Left renal pelvis (tissue), 4 donors: ENCODE results near the gene PRDM5. TPM values are rescaled to one million over a fixed set of nuclear protein-coding genes. Genes with fewer than 3 reads are reported as not detected.
"Not testable (repeated sequence)": the region's sequence is repeated elsewhere in the genome, so short reads cannot be mapped to it uniquely, and the experiment has no call there.

Experiments
- DNase-seq, 4 donors: peaks; one replicate each; pipeline ENCODE4 v3.0.0-alpha.2; 2013; ENCODE audit warnings: low read depth in 4 of 4, low spot score in 3 of 4
- polyA plus RNA-seq, 4 donors: library from polyadenylated mRNA; unstranded; fragments of 120-200 nt; gene quantifications; one replicate each; pipeline ENCODE4 v1.2.1, GENCODE V29; 2013; ENCODE audit not compliant: insufficient read length in 4 of 4

Gene PRDM5
- polyA plus RNA-seq, 4 donors: 14.5 to 38.4 (median 18.4) TPM

- peak; percentile 36 to 57 (median 45) for DNase-seq
These were observed 157.3 kb downstream of the PRDM5 start for GRCh38 chr4:120765260-120765680.

GRCh38 chr4:120763650-120764049 is 158.9 kb downstream of the PRDM5 start:
- DNase-seq: no peak

- no peak for DNase-seq
These were observed 161.5 kb downstream of the PRDM5 start for GRCh38 chr4:120761070-120761469.

- no peak for DNase-seq
These were observed 162.5 kb downstream of the PRDM5 start for GRCh38 chr4:120760047-120760446.

DNA sequence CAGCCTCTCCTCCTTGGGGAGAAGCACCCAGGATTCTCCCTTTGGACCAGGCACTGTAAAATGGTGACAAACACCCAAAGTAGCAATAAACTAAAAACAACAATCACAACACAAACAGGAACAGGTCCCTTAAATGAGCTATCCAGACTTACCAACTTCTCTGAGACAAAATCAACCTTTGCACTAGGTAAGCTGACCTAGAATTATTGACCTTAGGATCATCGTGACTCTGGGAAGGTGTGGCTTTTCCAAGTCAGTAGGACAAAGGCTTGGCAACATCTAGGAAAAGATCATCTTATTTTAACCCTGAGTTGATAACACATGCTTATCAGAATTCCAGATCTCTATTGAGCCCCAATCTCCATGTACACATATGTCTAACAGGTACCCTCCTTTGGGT is 166.7 kb downstream of the PRDM5 start:
- no peak for DNase-seq

DNA sequence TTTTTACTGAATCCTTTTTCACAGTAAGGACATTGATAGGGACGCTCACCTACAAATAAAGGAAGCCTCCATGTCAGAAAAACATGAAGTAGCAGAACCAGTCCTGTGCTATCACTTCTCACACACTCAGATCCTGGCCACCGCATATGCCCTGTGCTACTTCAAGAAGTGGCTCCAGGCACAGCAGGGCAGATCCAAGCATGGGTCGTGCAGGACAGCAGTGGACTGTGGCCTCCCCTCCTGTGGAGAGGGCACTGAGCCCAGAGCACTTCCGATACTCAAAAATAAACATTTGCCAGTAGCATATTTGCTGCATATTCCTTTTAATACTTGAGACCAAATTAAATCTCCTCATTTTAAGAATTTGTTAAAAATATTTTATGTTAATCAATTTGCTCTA is 167.9 kb downstream of the PRDM5 start:
- no peak for DNase-seq

GRCh38 chr4:120753854-120754253 is 168.7 kb downstream of the PRDM5 start:
- DNase-seq: no peak

DNA sequence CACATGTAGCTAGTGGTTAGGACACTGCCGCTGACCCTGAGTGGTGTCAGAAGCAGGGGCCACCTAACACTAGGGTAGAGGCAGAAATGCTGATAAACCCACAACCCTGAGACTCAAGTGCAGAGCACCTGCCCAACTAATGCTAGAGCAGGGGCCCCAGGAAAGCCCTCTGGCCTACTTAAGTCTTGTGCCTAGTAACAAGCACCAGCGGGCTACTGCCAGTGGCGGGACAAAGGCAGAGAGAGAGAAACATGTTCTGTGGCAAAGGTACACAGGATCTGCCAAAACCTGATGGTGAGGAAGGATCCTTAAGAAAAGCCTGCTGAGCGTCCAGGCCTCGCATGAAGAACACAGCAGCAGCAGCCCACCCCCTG is 172.4 kb downstream of the PRDM5 start:
- DNase-seq: no peak

- DNase-seq: no peak
These were observed 172.9 kb downstream of the PRDM5 start for GRCh38 chr4:120749445-120750151.

GRCh38 chr4:120741636-120742035 is 180.9 kb downstream of the PRDM5 start:
- not testable (repeated sequence) for DNase-seq

DNA sequence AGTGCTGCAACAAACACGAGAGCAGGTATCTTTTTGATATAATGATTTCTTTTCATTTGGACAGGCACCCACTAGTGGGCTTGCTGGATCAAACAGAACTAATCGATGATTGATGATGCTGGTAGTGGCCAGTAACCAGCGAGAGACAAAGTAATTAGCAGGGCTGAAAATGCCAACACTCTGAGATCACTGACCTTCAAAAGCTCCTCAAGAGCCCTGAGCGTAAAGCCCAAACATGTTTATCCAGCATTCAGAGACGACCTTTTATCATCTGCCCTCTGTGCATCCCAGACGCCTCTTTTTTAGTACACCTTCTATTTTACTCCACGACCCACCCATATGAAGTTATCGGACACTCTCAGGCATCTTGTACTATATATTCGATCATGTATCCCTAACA is 186.2 kb downstream of the PRDM5 start:
- DNase-seq: no peak

DNA sequence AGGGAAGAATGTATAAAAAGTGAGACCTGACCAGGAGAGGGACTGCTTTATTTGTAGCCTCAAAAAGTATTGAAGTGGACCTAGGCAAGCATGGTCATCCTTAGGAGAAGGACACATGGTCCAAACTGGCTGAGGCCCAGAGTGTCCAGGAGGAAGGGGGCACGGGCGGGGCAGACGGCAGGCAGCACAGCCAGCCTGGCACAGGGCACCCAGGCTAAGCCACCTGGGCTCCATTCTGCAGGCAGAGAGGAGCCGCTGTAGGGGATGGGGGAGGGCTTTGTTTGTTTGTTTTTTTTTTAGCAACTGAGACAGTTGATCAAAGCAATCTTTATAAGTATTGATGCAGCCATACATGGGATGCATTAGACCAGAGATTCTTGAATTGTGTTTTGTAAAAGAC is 188.6 kb downstream of the PRDM5 start:
- DNase-seq: no peak

DNA sequence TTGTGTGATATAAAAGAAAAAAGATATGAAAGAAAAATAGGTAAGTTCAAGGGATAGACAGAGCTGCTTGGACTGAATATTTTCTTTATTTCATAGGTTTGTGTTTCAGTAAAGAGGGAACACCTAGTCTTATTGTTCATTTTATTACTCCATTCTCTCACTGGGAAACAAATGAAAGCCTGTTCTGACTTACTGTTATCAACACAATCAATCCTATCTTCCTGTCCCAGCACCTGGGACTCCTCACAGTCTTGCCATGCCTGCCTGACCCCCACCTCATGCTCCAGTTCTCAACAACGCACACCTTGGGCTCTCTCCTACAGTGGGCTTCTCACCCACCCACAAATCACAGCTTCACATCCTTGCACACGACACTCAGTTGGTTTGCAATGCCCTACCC is 189.5 kb downstream of the PRDM5 start:
- no peak for DNase-seq

GRCh38 chr4:120731561-120731960 is 191.0 kb downstream of the PRDM5 start:
- DNase-seq: no peak

- DNase-seq: no peak
These were observed 191.7 kb downstream of the PRDM5 start for GRCh38 chr4:120730777-120731320.

- no peak for DNase-seq
These were observed 193.4 kb downstream of the PRDM5 start for GRCh38 chr4:120728892-120729675.

- DNase-seq: no peak
These were observed 196.6 kb downstream of the PRDM5 start for GRCh38 chr4:120725639-120726580.

DNA sequence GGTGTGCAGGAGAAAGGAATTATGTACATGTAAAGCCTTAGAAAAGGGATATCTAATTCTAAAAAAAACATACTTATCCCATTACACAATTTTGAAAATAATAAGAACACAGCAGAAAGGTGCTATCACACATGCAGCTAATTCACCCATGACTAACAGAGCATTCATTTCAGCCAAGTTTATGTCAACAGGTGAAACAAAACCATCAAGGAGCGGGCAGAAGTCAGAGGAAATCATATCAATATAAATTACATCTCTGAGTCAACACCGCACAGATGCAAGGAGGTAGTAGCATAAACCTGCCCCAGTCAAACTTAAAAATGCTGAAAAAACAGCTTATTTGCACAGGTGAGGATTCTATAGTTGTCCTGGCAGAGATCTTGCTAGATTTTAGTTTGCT is 197.9 kb downstream of the PRDM5 start:
- no peak for DNase-seq

DNA sequence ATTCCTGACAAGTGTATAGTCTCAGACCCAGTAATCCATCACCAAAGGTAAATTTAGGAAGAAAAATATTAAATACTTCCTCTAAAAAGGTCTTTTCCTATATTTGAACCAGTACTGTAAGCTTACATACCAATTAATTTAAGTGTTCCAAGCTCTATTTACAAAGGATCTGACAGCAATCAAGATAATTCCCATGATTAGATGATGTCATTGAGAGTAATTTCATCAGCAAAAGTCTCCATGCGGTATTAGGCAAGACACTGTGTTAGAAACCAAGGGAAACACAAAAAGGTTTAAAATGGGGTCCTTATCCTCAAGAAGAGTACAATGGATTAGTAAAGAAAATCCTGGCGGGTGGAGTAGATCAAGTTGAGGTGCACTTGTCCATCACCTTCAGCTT is 198.5 kb downstream of the PRDM5 start:
- no peak for DNase-seq

GRCh38 chr4:120723105-120723504 is 199.4 kb downstream of the PRDM5 start:
- no peak for DNase-seq

GRCh38 chr4:120722655-120723054 is 199.9 kb downstream of the PRDM5 start:
- no peak for DNase-seq
